ENCODE measurements around the gene COA1.
"Not testable (repeated sequence)": the region's sequence is repeated elsewhere in the genome, so short reads cannot be mapped to it uniquely, and the experiment has no call there.

The COA1 gene

DNA sequence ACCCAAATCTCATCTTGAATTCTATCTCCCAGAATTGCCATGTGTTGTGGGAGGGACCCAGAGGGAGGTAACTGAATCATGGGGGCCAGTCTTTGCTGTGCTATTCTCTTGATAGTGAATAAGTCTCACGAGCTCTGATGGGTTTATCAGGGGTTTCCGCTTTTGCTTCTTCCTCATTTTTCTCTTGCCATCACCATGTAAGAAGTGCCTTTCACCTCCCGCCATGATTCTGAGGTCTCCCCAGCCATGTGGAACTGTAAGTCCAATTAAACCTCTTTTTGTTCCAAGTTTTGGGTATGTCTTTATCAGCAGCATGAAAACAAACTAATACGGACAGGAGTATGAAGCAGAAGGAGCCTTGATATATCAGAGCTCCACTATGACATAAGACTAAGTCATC, 41.5 kb downstream of the COA1 start:
- DNase-seq (ENCODE audit: low spot score): not testable (repeated sequence)

DNA sequence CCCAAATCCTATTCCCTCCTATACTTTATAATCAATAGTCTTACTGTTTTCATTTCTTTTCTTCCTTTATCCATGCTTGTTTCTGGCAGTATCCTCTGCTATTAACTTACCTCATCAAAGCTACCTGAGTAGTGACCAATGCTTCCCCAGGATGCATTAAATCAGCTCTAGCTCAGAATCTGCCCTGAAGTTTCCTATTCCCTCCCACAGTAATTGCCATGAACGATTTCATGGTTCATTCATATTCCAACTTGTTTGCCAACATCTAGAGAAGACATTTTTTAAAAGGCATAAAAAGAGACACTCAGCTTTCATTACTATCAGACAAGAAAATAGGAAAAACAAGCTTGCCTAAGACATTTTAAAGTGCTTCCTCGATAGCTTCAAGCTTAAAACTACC, 42.3 kb downstream of the COA1 start:
- no peak for DNase-seq (ENCODE audit: low spot score)

DNA sequence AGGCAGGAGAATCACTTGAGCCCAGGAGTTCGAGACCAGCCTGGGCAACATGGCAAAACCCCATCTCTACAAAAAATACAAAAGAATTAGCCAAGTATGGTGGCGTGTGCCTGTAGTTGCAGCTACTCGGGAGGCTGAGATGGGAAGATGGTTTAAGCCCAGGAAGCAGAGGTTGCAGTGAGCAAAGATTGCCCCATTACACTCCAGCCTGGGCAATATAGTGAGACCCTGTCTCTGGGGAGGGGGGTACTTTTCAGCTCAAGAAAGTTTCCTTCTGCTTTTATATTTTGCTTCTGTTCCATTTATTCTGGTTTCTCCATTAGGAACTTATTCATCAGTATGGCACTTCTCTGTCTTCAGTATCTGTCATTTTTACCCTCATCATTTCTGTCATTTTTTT, 48.6 kb downstream of the COA1 start:
- DNase-seq (ENCODE audit: low spot score): no peak

DNA sequence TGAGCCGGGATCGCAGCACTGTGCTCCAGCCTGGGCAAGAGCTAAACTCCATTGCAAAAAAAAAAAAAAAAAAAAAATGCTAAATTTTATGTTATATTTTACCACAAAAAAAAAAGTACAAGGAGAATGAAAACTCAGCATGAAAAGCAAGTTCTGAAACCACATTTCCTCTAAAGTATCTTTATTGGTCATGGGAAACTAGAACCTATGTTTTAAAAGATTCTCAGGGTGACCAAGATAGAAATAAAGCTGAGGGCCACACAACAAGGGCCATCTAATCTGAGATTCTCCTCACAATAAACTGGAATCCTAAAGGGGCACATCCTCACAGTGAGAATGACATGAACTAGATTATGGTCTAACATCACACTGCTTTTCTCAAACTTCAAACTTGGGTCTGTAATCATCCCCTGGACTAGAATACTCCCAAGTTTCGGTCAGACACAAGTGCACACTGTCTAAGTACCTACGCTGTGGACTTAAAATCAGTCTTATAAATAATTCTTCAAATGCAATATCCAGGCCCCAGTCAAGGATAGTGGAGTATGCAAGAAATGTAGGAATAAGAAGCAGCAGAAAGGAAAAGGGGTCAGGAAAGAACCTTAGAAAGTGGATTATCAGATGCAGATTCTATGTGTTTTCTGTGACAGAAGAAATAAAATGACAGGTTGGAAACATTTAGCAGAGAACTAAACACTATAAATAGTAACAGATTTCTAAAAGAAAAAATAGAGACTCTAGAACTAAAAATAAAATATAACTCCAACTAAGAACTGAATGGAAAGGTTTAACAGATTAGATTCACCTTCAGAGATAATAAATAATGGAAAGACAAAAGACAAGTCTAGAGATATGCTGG, 49.9 kb downstream of the COA1 start:
- no peak for DNase-seq (ENCODE audit: low spot score)

DNA sequence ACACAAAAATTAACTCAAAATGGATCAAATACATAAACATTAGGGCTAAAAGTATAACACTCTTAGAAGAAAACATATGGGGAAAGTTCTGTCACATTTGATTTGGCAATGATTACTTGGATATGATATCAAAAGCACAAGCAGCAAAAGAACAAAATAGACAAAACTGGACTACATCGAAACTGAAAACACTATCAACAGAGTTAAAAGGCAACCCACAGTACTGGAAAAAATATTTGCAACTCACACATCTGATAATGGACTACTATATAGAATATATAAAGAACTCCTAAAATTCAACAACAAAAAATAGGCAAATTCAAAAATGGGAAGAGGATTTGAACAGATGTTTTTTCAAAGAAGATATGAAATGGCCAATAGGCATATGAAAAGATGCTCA, 51.0 kb downstream of the COA1 start:
- DNase-seq (ENCODE audit: low spot score): no peak

DNA sequence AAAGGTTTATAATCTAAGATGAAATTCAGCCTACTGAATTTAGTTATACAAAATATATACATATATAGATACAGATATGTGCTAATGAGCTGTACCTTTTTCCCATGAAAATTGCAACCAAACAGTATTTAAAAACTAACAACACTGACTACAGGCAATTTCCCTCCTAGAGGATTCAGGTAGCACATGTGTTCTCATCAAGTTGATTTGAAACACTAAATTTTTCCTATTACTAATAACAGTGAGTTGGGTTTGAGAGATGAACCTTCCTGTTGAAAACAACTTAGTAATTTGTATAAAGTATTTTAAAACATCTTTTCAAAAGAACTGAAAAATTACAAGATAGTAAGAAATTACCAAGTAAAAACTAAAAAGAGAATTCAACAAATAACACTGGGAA, 51.5 kb downstream of the COA1 start:
- no peak for DNase-seq (ENCODE audit: low spot score)

DNA sequence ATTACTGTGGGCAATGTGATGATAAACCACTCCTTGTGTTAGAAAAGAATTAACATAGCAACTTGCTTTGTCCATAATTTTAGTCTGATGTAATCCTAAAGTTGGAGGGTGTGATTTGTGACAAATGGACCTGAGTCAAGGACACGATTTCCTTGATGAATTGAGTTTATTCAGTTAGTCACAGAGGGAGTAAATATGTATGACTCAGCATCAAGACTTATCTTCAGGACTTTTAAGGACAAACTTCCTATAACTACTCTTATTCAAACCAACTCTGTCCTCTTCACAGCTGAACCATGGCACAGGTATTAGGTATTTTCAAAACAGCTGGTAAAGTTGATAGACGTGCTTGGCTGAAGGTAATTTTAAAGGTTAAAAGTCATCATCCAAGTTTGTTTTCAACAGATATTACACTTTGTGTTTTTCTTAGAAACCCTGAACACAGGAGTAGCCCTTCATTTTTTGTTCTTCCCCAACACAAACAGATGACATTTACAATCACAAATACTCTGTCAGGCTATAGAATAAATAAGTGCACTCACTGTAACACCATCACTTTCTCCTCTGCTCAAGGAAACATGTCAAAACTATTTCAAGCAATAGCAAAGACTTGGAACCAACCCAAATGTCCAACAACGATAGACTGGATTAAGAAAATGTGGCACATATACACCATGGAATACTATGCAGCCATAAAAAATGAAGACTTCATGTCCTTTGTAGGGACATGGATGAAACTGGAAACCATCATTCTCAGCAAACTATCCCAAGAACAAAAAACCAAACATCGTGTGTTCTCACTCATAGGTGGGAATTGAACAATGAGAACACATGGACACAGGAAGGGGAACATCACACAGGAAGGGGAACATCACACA, 54.5 kb downstream of the COA1 start:
- no peak for DNase-seq (ENCODE audit: low spot score)

DNA sequence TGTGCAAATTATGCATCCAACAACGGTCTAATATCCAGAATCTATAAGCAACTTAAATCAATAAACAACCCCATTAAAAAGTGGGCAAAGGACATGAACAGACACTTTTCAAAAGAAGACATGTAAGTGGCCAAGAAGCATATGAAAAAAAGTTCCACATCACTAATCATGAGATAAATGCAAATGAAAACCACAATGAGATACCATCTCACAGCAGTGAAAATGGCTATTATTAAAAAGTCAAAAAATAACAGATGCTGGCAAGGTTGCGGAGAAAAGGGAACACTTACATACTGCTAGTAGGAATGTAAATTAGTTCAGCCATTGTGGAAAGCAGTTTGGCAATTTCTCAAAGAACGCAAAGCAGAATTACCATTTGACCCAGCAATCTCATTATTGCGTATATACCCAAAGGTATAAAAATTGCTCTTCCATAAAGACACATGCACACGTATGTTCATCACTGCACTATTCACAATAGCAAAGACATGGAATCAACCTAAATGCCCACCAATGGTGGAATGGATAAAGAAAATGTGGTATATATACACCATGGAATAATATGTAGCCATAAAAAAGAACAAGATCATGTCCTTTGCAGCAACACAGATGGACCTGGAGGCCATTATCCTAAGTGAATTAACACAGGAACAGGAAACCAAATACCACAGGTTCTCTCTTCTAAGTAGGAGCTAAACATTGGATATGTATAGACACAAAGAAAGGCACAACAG, 55.9 kb downstream of the COA1 start:
- DNase-seq (ENCODE audit: low spot score): peak; percentile 64

DNA sequence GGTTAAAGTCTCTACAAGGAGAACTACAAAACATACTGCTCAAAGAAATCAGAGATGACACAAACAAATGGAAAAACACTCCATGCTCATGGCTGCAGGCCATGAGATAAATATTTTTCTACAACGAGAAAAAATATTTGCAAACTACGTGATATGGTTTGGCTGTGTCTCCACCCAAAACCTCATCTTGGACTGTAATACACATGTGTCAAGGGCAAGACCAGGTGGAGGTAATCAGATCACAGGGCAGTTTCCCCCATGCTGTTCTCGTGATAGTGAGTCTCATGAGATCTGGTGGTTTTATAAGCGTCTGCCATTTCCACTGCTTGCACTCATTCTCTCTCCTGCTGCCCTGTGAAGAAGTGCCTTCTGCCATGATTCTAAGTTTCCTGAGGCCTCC, 57.8 kb downstream of the COA1 start:
- no peak for DNase-seq (ENCODE audit: low spot score)

DNA sequence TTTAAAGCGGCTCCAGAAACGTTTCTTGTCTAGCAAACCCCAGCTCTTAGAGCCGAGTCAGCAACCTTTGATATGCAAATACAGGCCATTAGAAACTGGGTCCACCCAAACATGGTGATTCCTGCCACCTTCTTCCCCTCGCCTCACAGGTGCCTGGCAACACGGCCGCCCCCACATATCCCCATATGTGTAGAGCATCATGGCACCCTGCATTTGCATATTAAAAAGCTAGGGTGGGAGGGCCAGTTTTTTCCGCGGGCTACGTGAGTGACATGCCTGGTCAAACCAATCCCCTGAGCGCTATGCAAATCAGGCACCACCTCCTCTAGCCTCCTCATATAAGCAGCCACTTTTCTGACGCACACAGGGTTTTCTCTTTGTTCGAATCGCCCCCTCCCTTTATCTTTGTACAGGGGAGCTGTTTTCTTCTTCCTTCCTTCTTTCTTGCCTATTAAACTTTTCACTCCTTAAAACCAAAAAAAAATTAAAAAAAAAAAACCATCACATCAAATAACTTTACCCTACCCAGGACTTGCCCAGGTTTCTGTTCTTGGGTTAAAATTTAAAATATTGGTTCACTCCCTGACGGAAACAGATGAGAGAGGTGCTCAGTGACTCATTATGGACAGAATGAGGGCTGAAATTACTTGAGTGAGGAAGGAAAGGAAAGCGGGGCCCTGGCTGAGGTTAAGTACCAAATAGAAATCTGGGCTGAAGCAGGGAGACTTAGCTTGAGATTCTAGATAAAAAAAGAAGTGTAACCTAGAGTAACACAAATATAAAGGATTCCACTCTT, 59.8 kb downstream of the COA1 start:
- DNase-seq (ENCODE audit: low spot score): no peak

DNA sequence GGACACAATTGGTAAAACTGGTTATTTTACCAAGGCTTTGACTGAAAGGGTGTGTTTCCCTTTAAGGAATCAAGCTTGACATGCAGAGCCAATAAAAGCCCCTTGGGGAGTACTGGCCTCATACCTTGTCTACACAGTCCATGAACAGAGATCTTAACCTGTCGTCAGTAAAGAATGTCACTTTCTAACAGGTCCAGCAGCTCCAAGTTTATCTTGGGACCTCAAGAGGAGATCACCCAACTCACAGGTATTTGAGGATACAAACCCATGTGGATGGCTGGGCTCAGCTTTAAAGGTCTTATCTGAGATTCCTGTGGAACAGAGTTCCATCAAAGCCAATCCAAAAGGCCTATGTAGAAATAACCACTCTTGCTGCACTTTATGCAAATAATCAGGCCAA, 61.3 kb downstream of the COA1 start:
- DNase-seq (ENCODE audit: low spot score): no peak

DNA sequence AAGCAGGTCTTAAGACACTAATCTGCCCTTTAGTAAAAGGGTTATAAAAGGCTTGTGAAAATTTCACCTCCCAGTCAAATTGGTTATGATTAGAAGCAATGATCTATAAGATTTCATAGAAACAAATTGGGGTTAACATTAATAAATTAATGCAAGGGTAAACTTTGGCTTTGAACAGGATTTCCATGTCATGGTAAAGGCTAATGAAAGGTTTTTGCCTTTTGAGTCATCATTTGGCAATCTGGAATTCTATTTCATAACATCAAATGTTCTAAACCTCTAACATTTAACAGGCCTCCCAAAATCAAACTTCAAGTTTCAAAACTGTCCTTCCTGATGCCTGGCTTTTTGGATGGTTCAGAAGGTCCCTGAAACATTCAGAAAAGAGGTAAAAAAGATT, 62.4 kb downstream of the COA1 start:
- DNase-seq (ENCODE audit: low spot score): no peak

DNA sequence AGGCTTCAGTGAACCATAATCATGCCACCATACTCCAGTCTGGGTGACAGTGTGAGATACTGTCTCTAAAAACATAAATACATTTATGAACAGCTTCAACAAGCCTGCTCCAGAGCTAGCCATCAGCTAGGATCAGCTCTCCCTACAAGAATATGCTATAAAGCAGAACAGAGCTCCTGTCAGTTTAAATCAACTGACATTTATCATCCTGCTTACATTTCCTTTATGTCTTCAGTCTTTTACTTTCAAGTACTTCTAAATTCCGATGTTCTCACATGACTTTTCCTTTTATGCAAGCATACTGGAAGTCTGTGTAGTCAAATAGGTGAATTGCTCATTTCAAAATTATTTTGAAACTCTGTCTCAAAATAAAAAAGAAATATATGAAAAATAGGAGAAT, 64.6 kb downstream of the COA1 start:
- DNase-seq (ENCODE audit: low spot score): no peak

DNA sequence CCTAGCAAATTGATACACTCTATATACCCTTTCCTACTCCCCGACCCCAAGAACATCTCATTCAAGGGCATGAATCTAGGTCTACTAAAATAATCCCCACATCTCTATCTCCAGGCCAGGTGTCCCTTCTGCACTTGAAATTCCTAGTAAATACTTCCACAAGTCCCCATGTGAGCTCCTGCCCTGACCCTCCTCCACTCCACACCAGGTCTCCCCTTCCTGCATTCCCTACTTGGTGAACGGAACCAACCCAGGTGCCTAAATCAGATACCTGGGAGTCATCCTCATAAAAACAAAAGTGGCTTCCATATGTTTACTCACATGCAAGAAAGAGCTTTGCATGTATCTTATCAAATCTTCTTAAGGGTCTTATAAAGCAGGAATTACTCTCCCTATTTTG, 69.2 kb downstream of the COA1 start:
- no peak for DNase-seq (ENCODE audit: low spot score)

DNA sequence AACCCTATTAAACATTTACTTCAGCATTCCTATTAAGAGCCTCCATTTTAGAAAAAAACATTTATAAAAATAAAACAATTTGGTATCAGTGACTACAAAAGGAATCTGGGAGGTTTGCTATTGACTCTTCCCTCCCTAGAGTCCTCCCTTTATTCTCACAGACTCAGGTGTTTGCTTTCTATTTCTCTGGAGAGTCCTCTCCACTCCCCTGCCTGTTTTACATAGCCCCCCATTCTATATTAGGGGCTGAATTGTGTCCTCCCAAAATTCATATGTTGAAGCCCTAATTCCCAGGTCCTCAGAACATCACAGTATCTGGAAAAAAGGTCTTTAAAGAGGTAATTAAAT, 69.8 kb downstream of the COA1 start:
- no peak for DNase-seq (ENCODE audit: low spot score)

DNA sequence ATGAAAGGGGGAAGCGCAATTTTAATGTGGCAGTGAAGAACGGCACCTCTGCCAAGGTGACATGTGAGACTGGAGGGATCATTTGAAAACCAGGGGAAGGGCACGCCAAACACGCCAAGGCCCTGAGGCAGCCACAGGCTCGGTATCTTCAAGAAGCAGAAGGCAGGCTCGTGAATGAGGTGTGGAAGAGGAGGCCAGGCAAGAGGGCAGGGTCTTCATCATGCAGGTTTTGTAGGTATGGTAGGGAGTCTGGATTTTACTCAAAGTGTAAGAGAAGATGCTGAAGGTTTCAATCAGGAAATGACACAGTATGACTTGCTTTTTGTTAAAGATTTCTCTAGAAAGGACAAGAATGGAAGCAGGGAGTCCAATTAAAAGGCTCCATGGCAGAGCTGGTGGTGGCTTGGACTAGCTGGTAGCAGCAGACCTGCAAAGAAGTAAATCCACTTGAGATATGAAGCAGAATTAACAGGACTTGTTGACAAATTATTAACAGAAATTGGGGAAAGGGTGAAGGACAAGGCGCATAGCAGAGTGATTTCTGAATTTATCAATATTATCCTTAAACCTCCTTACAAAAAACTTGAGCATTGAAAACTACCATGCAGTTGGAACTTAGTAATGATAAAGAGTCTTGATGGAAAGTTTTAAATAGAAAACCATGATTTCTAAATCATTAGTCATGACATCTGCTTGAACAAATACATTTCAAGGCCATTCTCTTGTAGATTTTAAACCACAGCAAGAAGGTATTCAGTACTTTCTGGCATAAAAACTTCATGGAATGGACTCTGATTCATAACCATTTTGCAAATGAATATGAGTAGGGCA, 70.4 kb downstream of the COA1 start:
- no peak for DNase-seq (ENCODE audit: low spot score)

DNA sequence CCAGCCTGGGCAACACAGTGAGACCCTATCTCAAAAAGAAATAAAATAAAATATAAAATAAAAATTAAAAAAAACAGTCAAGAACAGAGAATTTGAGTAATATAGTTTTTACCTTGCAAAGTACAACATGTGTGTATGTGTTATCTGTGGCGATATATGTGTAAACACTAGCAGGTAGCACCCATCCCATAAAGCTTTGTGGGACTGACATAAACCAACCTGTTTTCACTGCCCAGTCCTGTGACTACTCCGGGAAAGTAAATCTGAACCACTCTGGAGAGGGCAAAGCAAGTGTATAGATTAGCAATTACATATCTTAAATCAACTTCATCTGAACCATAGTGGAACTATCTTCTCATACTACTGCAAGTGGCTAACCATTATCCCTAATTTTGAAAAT, 72.3 kb downstream of the COA1 start:
- DNase-seq (ENCODE audit: low spot score): no peak

DNA sequence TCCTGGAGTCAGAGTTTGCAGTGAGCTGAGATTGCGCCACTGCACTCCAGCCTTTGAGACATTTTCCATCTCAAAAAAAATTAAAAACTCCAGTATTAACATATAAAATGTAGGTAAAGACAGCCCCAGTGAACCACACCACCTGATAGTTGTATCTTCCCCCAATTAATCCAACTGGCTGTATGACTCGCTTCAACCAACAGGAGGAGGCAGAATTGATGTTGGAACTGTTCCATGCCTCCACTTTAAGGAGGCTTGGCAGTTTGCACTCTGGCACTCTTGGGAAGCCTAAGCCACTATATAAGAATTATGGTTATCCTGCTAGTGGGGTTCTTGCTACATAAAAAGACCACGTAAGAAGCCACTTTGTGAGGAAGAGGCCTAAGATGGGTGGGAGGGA, 73.7 kb downstream of the COA1 start:
- no peak for DNase-seq (ENCODE audit: low spot score)

DNA sequence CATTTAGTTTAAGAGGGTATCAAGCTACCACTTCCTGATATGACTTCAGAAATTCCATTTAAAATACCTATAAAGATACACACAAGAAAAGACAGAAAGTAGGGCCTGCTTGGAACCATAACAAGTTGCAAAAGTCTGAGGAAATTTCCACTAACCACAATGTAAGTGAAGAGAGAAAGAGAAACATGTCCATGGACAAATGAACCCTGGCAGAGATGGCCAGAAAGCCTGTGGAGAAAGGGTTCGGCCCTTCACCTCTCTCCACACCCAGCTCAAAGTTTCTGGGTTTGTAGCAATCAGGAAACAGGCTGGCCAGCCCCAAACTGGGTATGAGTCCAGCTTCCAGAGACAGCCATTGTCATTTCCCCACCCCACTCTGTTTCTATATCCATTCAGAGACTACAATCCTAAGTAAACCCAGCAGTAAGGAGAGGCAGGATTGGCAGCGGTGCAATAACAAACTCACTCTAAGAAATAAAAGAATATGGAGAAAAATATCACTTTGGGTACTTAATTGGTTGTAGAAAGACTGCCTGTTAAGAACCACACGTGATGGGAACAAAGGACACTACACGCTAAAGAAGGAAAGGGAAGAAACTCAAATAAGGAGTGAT, 75.3 kb downstream of the COA1 start:
- DNase-seq (ENCODE audit: low spot score): no peak

DNA sequence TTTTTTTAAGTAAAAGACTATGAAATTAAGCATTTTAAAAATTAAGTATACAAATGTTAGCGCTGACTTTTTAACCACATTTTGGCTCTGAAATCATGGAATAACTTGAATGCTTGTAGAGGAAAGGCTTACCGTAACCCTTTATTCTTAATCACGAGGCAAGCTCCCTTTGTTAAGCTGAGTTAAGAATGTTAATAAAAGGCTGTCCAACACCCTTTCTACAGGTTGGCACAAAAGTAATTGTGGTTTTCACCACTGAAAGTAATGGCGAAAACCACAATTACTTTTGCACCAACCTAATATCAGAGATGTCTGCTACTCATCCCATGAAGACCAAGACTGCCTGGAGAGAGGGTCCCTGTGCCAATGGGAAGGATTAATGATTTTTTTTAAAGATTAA, 75.9 kb downstream of the COA1 start:
- DNase-seq (ENCODE audit: low spot score): no peak

DNA sequence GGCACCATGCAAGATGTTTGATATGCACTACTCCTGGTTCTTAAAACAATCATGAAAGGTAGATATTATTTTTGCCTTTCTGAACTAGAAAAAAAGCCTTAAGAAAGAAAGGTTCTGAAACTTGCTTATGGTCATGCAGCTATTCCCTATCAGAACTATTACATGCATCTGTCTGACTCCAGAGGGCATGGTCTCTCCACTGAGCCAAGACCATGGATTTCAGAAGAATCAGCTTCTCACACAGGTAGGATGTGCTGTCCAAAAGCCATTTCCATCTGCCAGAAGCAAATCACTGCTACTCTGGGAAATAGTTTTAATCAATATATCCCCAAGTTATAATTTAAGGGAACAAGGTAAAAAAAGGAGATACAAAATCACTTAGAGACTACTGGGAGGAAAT, 77.0 kb downstream of the COA1 start:
- peak; percentile 21 for DNase-seq (ENCODE audit: low spot score)
